ENCODE results near the gene RGCC. TPM values are rescaled to one million over a fixed set of nuclear protein-coding genes. Genes with fewer than 3 reads are reported as not detected.

RGCC gene
- total and polyA plus RNA-seq, 2 donors (not counting 3 experiments of a cell fraction or from before 2014, with no cell fraction given) = 112 to 138 TPM

- POLR2A ChIA-PET = interaction anchor here (0.8 kb wide), 1 partner anchor 189 kb away, joined by 4 read pairs; no protein-coding TSS in a partner anchor
- FAIRE-seq (peak; percentile 53), DNase-seq (ENCODE audit: low read depth, low spot score) (no peak)
- no peaks in the 10 kb centered on the region for H3K9me3 ChIP-seq (replicated peaks; ENCODE audit: control insufficient read depth, insufficient read depth, low read length)
- H3K4me1 ChIP-seq (ENCODE audit: control insufficient read depth, extremely low read depth, insufficient read depth, low read length) = peaks cover 35% of the 10 kb centered on the region
- H3K79me2 ChIP-seq (ENCODE audit: control insufficient read depth, insufficient read depth, low read length) = peaks cover 16% of the 10 kb centered on the region
- no peak overlapping the region for H3K27ac ChIP-seq (ENCODE audit: insufficient read depth, low read depth, low read length)
- peaks cover 2 to 5% of the 10 kb centered on the region in 2 experiments for H3K36me3 ChIP-seq (ENCODE audit: control insufficient read depth in 2 of 2, extremely low read depth in 1 of 2, insufficient read depth in 2 of 2, low read length in 2 of 2)
- H2AFZ ChIP-seq (ENCODE audit: low read depth, low read length) = no peak overlapping the region
- H3K9me1 ChIP-seq (replicated peaks; ENCODE audit: control insufficient read depth, extremely low read depth, insufficient read depth, low read length) = no peaks in the 10 kb centered on the region
- H3K4me2 ChIP-seq (ENCODE audit: insufficient read depth, low read length) = peak overlapping the region; percentile 45
- peak overlapping the region in 2 of 3 experiments; percentile 2 to 66 for H3K4me3 ChIP-seq (replicated peaks in 1 of 3; ENCODE audit: insufficient read depth in 1 of 3, low read depth in 1 of 3, low read length in 3 of 3)
- H3K9ac ChIP-seq (replicated peaks; ENCODE audit: extremely low read depth, insufficient read depth, low read length) = peak overlapping the region; percentile 84
- H3K27me3 ChIP-seq (ENCODE audit: control insufficient read depth in 2 of 2, insufficient read depth in 2 of 2, low read length in 2 of 2) = peaks cover 11 to 12% of the 10 kb centered on the region in 2 experiments
- CTCF ChIA-PET = interaction anchor here (0.7 to 5.7 kb wide), 7 partner anchors 137 to 196 kb away, joined by 5 to 97 read pairs (median 5); no protein-coding TSS in a partner anchor
- intact Hi-C loops (cut with micrococcal nuclease) = loop anchor here (5.0 kb wide), 1 partner anchor 588 kb away; the partner anchor contains the start of gene DGKH
- TSS peak; percentile 12 for BruUV-seq (replicated peaks)
- H4K20me1 ChIP-seq (replicated peaks; ENCODE audit: control insufficient read depth, extremely low read depth, insufficient read depth, low read length) = peaks cover 2% of the 10 kb centered on the region
- dilution Hi-C loops (cut with MboI; ENCODE audit: extremely low pct_ligation_motif_present, low sequenced_read_pairs) = no loop called here
- TF ChIP-seq POLR2AphosphoS5 (IDR thresholded peaks at IDR 0.05; ENCODE audit: insufficient read depth, low read depth, low read length) = no peak
- no peak for TF ChIP-seq FOS (IDR thresholded peaks at IDR 0.05; ENCODE audit: borderline replicate concordance, insufficient read depth, low read length)
- no peak for TF ChIP-seq EZH2 (IDR thresholded peaks at IDR 0.05; ENCODE audit: borderline replicate concordance, low read depth, low read length, severe bottlenecking)
- TF ChIP-seq, protein P1, sequence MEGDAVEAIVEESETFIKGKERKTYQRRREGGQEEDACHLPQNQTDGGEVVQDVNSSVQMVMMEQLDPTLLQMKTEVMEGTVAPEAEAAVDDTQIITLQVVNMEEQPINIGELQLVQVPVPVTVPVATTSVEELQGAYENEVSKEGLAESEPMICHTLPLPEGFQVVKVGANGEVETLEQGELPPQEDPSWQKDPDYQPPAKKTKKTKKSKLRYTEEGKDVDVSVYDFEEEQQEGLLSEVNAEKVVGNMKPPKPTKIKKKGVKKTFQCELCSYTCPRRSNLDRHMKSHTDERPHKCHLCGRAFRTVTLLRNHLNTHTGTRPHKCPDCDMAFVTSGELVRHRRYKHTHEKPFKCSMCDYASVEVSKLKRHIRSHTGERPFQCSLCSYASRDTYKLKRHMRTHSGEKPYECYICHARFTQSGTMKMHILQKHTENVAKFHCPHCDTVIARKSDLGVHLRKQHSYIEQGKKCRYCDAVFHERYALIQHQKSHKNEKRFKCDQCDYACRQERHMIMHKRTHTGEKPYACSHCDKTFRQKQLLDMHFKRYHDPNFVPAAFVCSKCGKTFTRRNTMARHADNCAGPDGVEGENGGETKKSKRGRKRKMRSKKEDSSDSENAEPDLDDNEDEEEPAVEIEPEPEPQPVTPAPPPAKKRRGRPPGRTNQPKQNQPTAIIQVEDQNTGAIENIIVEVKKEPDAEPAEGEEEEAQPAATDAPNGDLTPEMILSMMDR (IDR thresholded peaks at IDR 0.05; ENCODE audit: extremely low read depth in 1 of 2, insufficient read depth in 1 of 2, low read depth in 1 of 2, low read length in 2 of 2) = no peak
- TF ChIP-seq POLR2A (IDR thresholded peaks at IDR 0.05; ENCODE audit: low read depth, low read length) = no peak
- TF ChIP-seq MAX (IDR thresholded peaks at IDR 0.05; ENCODE audit: insufficient read depth, insufficient read length) = no peak
- TF ChIP-seq JUN (IDR thresholded peaks at IDR 0.05; ENCODE audit: borderline replicate concordance, insufficient read depth, insufficient read length, low read depth) = no peak
- TF ChIP-seq MYC (IDR thresholded peaks at IDR 0.05; ENCODE audit: low read depth, low read length) = no peak
- TF ChIP-seq GATA2 (IDR thresholded peaks at IDR 0.05; ENCODE audit: insufficient read depth, insufficient read length, low read depth, low read length) = no peak
These were observed 2.2 kb downstream of the RGCC start for GRCh38 chr13:41459432-41460073.
